HG03196 (cell line): ENCODE measurements around the gene ARHGEF35.
"Not testable (repeated sequence)": the region's sequence is repeated elsewhere in the genome, so short reads cannot be mapped to it uniquely, and the experiment has no call there.

Experiments used
- ATAC-seq: cut with Tn5 transposase; IDR thresholded peaks from one replicate; pipeline ENCODE4 v1.9.1; 2021; ENCODE audit not compliant: unreplicated experiment

The ARHGEF35 gene

GRCh38 chr7:144179165-144179479, 16.5 kb downstream of the ARHGEF35 start:
- ATAC-seq, result not testable (repeated sequence)

GRCh38 chr7:144178380-144179164, 17.1 kb downstream of the ARHGEF35 start:
- peak; percentile 91 for ATAC-seq

GRCh38 chr7:144174613-144175012, 21.0 kb downstream of the ARHGEF35 start:
- no peak for ATAC-seq

GRCh38 chr7:144171594-144172350, 23.9 kb downstream of the ARHGEF35 start:
- not testable (repeated sequence) for ATAC-seq

GRCh38 chr7:144164784-144165183, 30.8 kb downstream of the ARHGEF35 start:
- no peak for ATAC-seq

- no peak for ATAC-seq
Measured at GRCh38 chr7:144158861-144159260, 36.8 kb downstream of the ARHGEF35 start.

- ATAC-seq, result no peak
Measured at GRCh38 chr7:144148224-144148827, 47.3 kb downstream of the ARHGEF35 start.

GRCh38 chr7:144144426-144144825, 51.2 kb downstream of the ARHGEF35 start:
- ATAC-seq, result no peak

- no peak for ATAC-seq
Measured at GRCh38 chr7:144142187-144142586, 53.4 kb downstream of the ARHGEF35 start.

- no peak for ATAC-seq
Measured at GRCh38 chr7:144137501-144137900, 58.1 kb downstream of the ARHGEF35 start.
